T-helper 2 cell treated with Interferon-gamma antibody and Interleukin-4, amounts not matched to agents 100 ng/mL and 5 ng/mL, for 36 hours (primary cell): ENCODE measurements around the gene YWHAQ. TPM values are rescaled to one million over a fixed set of nuclear protein-coding genes. Genes with fewer than 3 reads are reported as not detected.

ENCODE experiments used
- intact Hi-C: fragments of 100-400 bp; cut with micrococcal nuclease; formaldehyde crosslinking; loops from one replicate; pipeline ENCODE4 v1.15.1; 2023
- total RNA-seq: library from RNA; stranded (reverse); gene quantifications from 2 replicates; pipeline ENCODE4 v1.2.3, GENCODE V29; 2022

YWHAQ gene
- total RNA-seq = 277 and 286 TPM in 2 replicates

GRCh38 chr2:9630736-9631552 is at the start of gene YWHAQ:
Gene YWHAQ, minus strand, starts transcription at chr2:9630997. Its CDS starts 545 bp downstream, at chr2:9630452.
- intact Hi-C loops = loop anchor here (1.0 to 5.0 kb wide), 10 partner anchors 24 to 490 kb away; partner anchors contain the start of genes ADAM17, CPSF3, GRHL1 and IAH1

- intact Hi-C loops = loop anchor here (2.0 kb wide), 1 partner anchor 23 kb away; no protein-coding TSS in a partner anchor
Observed at GRCh38 chr2:9680082-9680481, 49.3 kb upstream of the YWHAQ start.

GRCh38 chr2:9679218-9679617 is 48.4 kb upstream of the YWHAQ start:
- intact Hi-C loops = no loop called here

GRCh38 chr2:9678544-9678943 is 47.7 kb upstream of the YWHAQ start:
- intact Hi-C loops = no loop called here

- intact Hi-C loops = no loop called here
Observed at GRCh38 chr2:9675415-9676351, 44.9 kb upstream of the YWHAQ start.

- intact Hi-C loops = no loop called here
Observed at GRCh38 chr2:9674891-9675414, 44.2 kb upstream of the YWHAQ start.

GRCh38 chr2:9673914-9674481 is 43.2 kb upstream of the YWHAQ start:
- intact Hi-C loops = no loop called here

- intact Hi-C loops = no loop called here
Observed at GRCh38 chr2:9668687-9669345, 38.0 kb upstream of the YWHAQ start.

- intact Hi-C loops = no loop called here
Observed at GRCh38 chr2:9667826-9668225, 37.0 kb upstream of the YWHAQ start.

- intact Hi-C loops = no loop called here
Observed at GRCh38 chr2:9666306-9666705, 35.5 kb upstream of the YWHAQ start.

GRCh38 chr2:9665898-9666297 is 35.1 kb upstream of the YWHAQ start:
- intact Hi-C loops = no loop called here

GRCh38 chr2:9664365-9664764 is 33.6 kb upstream of the YWHAQ start:
- intact Hi-C loops = no loop called here

- intact Hi-C loops = no loop called here
Observed at GRCh38 chr2:9663008-9663879, 32.4 kb upstream of the YWHAQ start.

GRCh38 chr2:9661261-9661660 is 30.5 kb upstream of the YWHAQ start:
- intact Hi-C loops = no loop called here

- intact Hi-C loops = no loop called here
Observed at GRCh38 chr2:9660781-9661180, 30.0 kb upstream of the YWHAQ start.

- intact Hi-C loops = no loop called here
Observed at GRCh38 chr2:9660154-9660553, 29.4 kb upstream of the YWHAQ start.

- intact Hi-C loops = loop anchor here (5.0 kb wide), 1 partner anchor 123 kb away; no protein-coding TSS in a partner anchor
Observed at GRCh38 chr2:9658972-9659371, 28.2 kb upstream of the YWHAQ start.

- intact Hi-C loops = loop anchor here (2.0 to 5.0 kb wide), 3 partner anchors 23 to 125 kb away; no protein-coding TSS in a partner anchor
Observed at GRCh38 chr2:9657731-9658130, 26.9 kb upstream of the YWHAQ start.

GRCh38 chr2:9657083-9657482 is 26.3 kb upstream of the YWHAQ start:
- intact Hi-C loops = loop anchor here (2.0 to 5.0 kb wide), 3 partner anchors 24 to 125 kb away; no protein-coding TSS in a partner anchor
